HL-60 (cell line): ENCODE results near the gene GPX3.

Experiments used
- DNase-seq, 2 experiments: peaks; one replicate each; pipeline ENCODE4 v3.0.0-alpha.2; 2010 to 2020; ENCODE audit warnings: low read depth in 1 of 2, low spot score in 1 of 2
- H3K27ac ChIP-seq: fragments of 250-450 bp; sonication (Bioruptor Pico); replicated peaks from 2 replicates; pipeline ENCODE4 v1.5.1; 2020; ENCODE audit warnings: mild to moderate bottlenecking, moderate library complexity
- H3K27me3 ChIP-seq: fragments of 250-450 bp; sonication (Bioruptor Pico); 2 replicates; pipeline ENCODE4 v1.5.1; 2021; ENCODE audit warnings: mild to moderate bottlenecking, moderate library complexity; ENCODE audit not compliant: insufficient read depth, poor library complexity, severe bottlenecking
- H3K4me3 ChIP-seq: replicated peaks from 2 replicates; pipeline ENCODE4 v1.5.1; 2011; ENCODE audit warnings: mild to moderate bottlenecking, control low read depth, low read length; ENCODE audit not compliant: insufficient read depth
- GABPA ChIP-seq: IDR thresholded peaks from 2 replicates; pipeline ENCODE4 v1.6.1; 2012; ENCODE audit warnings: low read depth
- POLR2AphosphoS5 ChIP-seq: IDR thresholded peaks from 2 replicates; pipeline ENCODE4 v1.6.1; 2012; ENCODE audit warnings: low read depth
- SPI1 ChIP-seq: IDR thresholded peaks from 2 replicates; pipeline ENCODE4 v1.6.1; 2012; ENCODE audit warnings: low read depth, mild to moderate bottlenecking, borderline replicate concordance
- TF ChIP-seq, protein P1 (sequence below): IDR thresholded peaks from 2 replicates; pipeline ENCODE4 v1.6.1; 2012; ENCODE audit warnings: low read depth; ENCODE audit not compliant: insufficient replicate concordance
- TF ChIP-seq, protein P2 (sequence below): IDR thresholded peaks from one replicate; pipeline ENCODE4 v1.5.1; 2011; ENCODE audit warnings: low read length, control low read depth, inconsistent platforms; ENCODE audit not compliant: insufficient read depth

The GPX3 gene

DNA sequence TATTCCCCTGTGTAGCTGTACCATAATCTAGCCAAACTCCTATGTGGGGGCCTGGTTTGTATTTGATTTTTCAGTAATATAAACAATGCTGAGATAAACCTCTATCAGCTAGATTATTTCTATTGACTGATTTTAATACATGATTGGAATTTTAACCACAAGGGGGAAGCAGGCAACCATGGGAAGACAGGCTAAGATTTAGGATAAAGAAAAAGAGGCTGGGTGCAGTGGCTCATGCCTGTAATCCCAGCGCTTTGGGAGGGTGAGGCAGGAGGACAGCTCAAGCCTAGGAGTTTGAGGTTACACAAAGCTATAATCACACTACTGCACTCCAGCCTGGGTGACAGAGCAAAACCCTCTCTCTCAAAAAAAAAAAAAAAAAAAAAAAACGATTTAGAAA lies 18.1 kb upstream of the GPX3 start:
- no peaks in the 10 kb centered on the region for H3K27me3 ChIP-seq
- DNase-seq = no peak

DNA sequence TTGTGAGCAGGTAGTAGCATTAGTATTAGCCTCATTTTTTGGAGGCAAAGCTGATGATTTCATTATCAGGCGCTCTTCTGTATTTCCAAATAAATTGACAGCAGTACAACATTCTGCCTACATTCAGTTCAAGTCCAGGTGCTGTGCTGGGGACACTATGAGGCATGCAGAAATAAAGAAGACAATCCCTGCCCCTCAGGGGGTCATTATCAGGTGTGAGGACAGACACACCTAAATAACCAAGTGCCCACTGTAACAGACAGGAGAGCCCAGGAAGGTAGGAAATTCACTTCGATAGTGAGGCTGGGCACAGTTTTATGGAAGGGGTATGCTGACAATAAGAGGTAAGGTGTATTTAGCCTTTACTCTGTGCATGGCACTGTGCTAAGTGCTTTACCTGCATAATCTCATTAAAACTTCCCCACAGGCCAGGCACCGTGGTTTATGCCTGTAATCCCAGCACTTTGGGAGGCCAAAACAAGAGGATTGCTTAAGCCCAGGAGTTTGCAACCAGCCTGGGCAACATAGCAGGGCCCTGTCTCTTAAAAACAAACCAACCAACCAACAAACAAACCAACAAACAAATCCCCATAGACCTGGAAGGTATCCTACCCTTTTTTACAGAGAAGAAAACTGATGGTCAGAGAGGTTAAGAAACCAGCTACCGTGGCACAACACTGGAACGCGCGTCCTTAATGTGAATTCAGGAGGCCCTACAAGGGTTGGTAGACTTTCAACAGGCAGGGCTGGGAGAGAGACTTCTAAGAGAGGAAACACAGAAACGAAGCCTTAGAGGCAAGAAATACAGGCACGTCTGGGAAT lies 17.5 kb upstream of the GPX3 start:
- TF ChIP-seq POLR2AphosphoS5 (no peak), GABPA (no peak), SPI1 (no peak)
- TF ChIP-seq, protein P1, sequence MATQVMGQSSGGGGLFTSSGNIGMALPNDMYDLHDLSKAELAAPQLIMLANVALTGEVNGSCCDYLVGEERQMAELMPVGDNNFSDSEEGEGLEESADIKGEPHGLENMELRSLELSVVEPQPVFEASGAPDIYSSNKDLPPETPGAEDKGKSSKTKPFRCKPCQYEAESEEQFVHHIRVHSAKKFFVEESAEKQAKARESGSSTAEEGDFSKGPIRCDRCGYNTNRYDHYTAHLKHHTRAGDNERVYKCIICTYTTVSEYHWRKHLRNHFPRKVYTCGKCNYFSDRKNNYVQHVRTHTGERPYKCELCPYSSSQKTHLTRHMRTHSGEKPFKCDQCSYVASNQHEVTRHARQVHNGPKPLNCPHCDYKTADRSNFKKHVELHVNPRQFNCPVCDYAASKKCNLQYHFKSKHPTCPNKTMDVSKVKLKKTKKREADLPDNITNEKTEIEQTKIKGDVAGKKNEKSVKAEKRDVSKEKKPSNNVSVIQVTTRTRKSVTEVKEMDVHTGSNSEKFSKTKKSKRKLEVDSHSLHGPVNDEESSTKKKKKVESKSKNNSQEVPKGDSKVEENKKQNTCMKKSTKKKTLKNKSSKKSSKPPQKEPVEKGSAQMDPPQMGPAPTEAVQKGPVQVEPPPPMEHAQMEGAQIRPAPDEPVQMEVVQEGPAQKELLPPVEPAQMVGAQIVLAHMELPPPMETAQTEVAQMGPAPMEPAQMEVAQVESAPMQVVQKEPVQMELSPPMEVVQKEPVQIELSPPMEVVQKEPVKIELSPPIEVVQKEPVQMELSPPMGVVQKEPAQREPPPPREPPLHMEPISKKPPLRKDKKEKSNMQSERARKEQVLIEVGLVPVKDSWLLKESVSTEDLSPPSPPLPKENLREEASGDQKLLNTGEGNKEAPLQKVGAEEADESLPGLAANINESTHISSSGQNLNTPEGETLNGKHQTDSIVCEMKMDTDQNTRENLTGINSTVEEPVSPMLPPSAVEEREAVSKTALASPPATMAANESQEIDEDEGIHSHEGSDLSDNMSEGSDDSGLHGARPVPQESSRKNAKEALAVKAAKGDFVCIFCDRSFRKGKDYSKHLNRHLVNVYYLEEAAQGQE = no peak
- TF ChIP-seq, protein P2, sequence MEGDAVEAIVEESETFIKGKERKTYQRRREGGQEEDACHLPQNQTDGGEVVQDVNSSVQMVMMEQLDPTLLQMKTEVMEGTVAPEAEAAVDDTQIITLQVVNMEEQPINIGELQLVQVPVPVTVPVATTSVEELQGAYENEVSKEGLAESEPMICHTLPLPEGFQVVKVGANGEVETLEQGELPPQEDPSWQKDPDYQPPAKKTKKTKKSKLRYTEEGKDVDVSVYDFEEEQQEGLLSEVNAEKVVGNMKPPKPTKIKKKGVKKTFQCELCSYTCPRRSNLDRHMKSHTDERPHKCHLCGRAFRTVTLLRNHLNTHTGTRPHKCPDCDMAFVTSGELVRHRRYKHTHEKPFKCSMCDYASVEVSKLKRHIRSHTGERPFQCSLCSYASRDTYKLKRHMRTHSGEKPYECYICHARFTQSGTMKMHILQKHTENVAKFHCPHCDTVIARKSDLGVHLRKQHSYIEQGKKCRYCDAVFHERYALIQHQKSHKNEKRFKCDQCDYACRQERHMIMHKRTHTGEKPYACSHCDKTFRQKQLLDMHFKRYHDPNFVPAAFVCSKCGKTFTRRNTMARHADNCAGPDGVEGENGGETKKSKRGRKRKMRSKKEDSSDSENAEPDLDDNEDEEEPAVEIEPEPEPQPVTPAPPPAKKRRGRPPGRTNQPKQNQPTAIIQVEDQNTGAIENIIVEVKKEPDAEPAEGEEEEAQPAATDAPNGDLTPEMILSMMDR = no peak
- DNase-seq = no peak
- Histone ChIP-seq H3K27ac (no peak overlapping the region), H3K27me3 (no peaks in the 10 kb centered on the region), H3K4me3 (no peak overlapping the region)

More for the DNA sequence above, 18.1 kb upstream of the GPX3 start:
- Histone ChIP-seq H3K4me3 (no peak overlapping the region), H3K27ac (no peak overlapping the region)
- TF ChIP-seq, protein P1 = no peak
- TF ChIP-seq GABPA (no peak), SPI1 (no peak), POLR2AphosphoS5 (no peak)
- TF ChIP-seq, protein P2 = no peak

DNA sequence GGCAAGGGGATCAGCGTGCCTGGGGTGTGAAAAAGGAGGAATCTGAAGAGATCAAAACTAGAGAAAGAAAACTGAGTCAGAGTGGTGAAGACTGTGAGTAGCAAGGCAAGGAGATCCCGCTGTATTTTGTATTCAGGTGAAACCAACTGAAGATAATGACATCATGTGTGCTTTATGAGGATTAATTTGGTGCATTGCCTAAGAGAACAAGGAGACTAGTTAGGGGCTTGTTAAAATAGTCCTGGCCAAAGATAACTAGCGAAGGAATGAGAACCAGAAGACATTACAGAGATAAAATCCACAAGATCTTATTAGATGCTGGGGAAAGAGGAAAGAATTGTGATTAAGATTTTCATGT lies 16.9 kb upstream of the GPX3 start:
- no peak for DNase-seq
- H3K4me3 ChIP-seq = no peak overlapping the region
- TF ChIP-seq, protein P1 = no peak
- no peak for TF ChIP-seq POLR2AphosphoS5
- no peak for TF ChIP-seq GABPA
- TF ChIP-seq SPI1 = no peak
- TF ChIP-seq, protein P2 = no peak
- H3K27me3 ChIP-seq = no peaks in the 10 kb centered on the region
- no peak overlapping the region for H3K27ac ChIP-seq
